GM19025 (cell line): ENCODE data around the gene PIAS1.

Experiments
- ATAC-seq: cut with Tn5 transposase; IDR thresholded peaks from one replicate; pipeline ENCODE4 v1.9.1; 2021; ENCODE audit warnings: mild to moderate bottlenecking, low read depth, moderate library complexity; ENCODE audit not compliant: unreplicated experiment

Gene PIAS1

GRCh38 chr15:68061602-68062001, 7.5 kb downstream of the PIAS1 start:
- ATAC-seq = no peak

- ATAC-seq = no peak
Measured at GRCh38 chr15:68062214-68062613, 8.1 kb downstream of the PIAS1 start.

GRCh38 chr15:68062946-68063465, 8.9 kb downstream of the PIAS1 start:
- no peak for ATAC-seq

- no peak for ATAC-seq
Measured at GRCh38 chr15:68063606-68064005, 9.5 kb downstream of the PIAS1 start.

- ATAC-seq = no peak
Measured at GRCh38 chr15:68073576-68074288, 19.6 kb downstream of the PIAS1 start.

GRCh38 chr15:68075764-68076385, 21.8 kb downstream of the PIAS1 start:
- ATAC-seq = no peak

GRCh38 chr15:68078365-68078764, 24.2 kb downstream of the PIAS1 start:
- ATAC-seq = no peak

GRCh38 chr15:68080334-68080733, 26.2 kb downstream of the PIAS1 start:
- ATAC-seq = no peak

- no peak for ATAC-seq
Measured at GRCh38 chr15:68080783-68081182, 26.7 kb downstream of the PIAS1 start.

- ATAC-seq = no peak
Measured at GRCh38 chr15:68081869-68082505, 27.9 kb downstream of the PIAS1 start.

- ATAC-seq = no peak
Measured at GRCh38 chr15:68082735-68083134, 28.6 kb downstream of the PIAS1 start.

GRCh38 chr15:68083463-68083862, 29.3 kb downstream of the PIAS1 start:
- no peak for ATAC-seq

GRCh38 chr15:68085052-68085451, 30.9 kb downstream of the PIAS1 start:
- no peak for ATAC-seq

- ATAC-seq = no peak
Measured at GRCh38 chr15:68091743-68092142, 37.6 kb downstream of the PIAS1 start.

- no peak for ATAC-seq
Measured at GRCh38 chr15:68096099-68096498, 42.0 kb downstream of the PIAS1 start.

GRCh38 chr15:68097029-68097428, 42.9 kb downstream of the PIAS1 start:
- no peak for ATAC-seq

GRCh38 chr15:68098465-68098864, 44.4 kb downstream of the PIAS1 start:
- ATAC-seq = no peak

- no peak for ATAC-seq
Measured at GRCh38 chr15:68100194-68100593, 46.1 kb downstream of the PIAS1 start.

GRCh38 chr15:68103603-68104002, 49.5 kb downstream of the PIAS1 start:
- no peak for ATAC-seq

GRCh38 chr15:68106656-68107055, 52.5 kb downstream of the PIAS1 start:
- ATAC-seq = no peak

- ATAC-seq = no peak
Measured at GRCh38 chr15:68107142-68107541, 53.0 kb downstream of the PIAS1 start.

GRCh38 chr15:68112706-68113105, 58.6 kb downstream of the PIAS1 start:
- no peak for ATAC-seq
